ENCODE data around the gene MEX3B.
"Not testable (repeated sequence)": the region's sequence is repeated elsewhere in the genome, so short reads cannot be mapped to it uniquely, and the experiment has no call there.

The MEX3B gene

GRCh38 chr15:82047453-82048400 lies 1.9 kb upstream of the MEX3B start:
- DNase-seq: no peak

- peak; percentile 72 for DNase-seq
Measured at GRCh38 chr15:82046666-82047452, 1.0 kb upstream of the MEX3B start.

GRCh38 chr15:82045179-82045891 lies 483 bp downstream of the MEX3B start:
- DNase-seq: peak; percentile 9

GRCh38 chr15:82044373-82045178 lies 1.2 kb downstream of the MEX3B start:
- no peak for DNase-seq

GRCh38 chr15:82043796-82044372 lies 1.9 kb downstream of the MEX3B start:
- DNase-seq: no peak

GRCh38 chr15:82043130-82043673 lies 2.6 kb downstream of the MEX3B start:
- no peak for DNase-seq

GRCh38 chr15:82040862-82041261 lies 5.0 kb downstream of the MEX3B start:
- peak; percentile 91 for DNase-seq

GRCh38 chr15:82040390-82040789 lies 5.4 kb downstream of the MEX3B start:
- no peak for DNase-seq

GRCh38 chr15:82039871-82040270 lies 5.9 kb downstream of the MEX3B start:
- no peak for DNase-seq

- DNase-seq: no peak
Measured at GRCh38 chr15:82036461-82036860, 9.4 kb downstream of the MEX3B start.

- no peak for DNase-seq
Measured at GRCh38 chr15:82031871-82032270, 13.9 kb downstream of the MEX3B start.

- no peak for DNase-seq
Measured at GRCh38 chr15:82030176-82030575, 15.6 kb downstream of the MEX3B start.

GRCh38 chr15:82028163-82028562 lies 17.7 kb downstream of the MEX3B start:
- not testable (repeated sequence) for DNase-seq

GRCh38 chr15:82021992-82022391 lies 23.8 kb downstream of the MEX3B start:
- DNase-seq: peak; percentile 86

GRCh38 chr15:82020625-82021394 lies 25.0 kb downstream of the MEX3B start:
- DNase-seq: no peak

- DNase-seq: no peak
Measured at GRCh38 chr15:82018201-82018600, 27.6 kb downstream of the MEX3B start.

GRCh38 chr15:82017656-82018055 lies 28.2 kb downstream of the MEX3B start:
- DNase-seq: no peak

- DNase-seq: no peak
Measured at GRCh38 chr15:82014989-82015388, 30.8 kb downstream of the MEX3B start.

GRCh38 chr15:82012908-82013307 lies 32.9 kb downstream of the MEX3B start:
- DNase-seq: no peak

GRCh38 chr15:82005239-82005638 lies 40.6 kb downstream of the MEX3B start:
- DNase-seq: no peak

GRCh38 chr15:82003916-82004315 lies 41.9 kb downstream of the MEX3B start:
- no peak for DNase-seq

Measured in SHP77 treated with DMSO at 0.1 percent for 48 hours (cell line).